IMR-90 (cell line): Measurements from ENCODE around the gene SLC39A11. TPM values are rescaled to one million over a fixed set of nuclear protein-coding genes. Genes with fewer than 3 reads are reported as not detected.
A peak's percentile ranks its signal among the peaks of the same experiment; 100 is the strongest.

Experiments
- ATAC-seq: fragments of 200-7000 bp; cut with Tn5 transposase; 2 replicates; pipeline ENCODE4 v1.9.1; 2020; ENCODE audit warnings: low read depth, mild to moderate bottlenecking, moderate library complexity
- BruUV-seq: library from RNA; stranded (reverse); fragments of 400-500 nt; replicated peaks from 2 replicates; lab custom pipeline; 2021; lab: Mats Ljungman, UMichigan
- CTCF ChIA-PET: fragments of 300-600 bp; formaldehyde crosslinking; extraction: SDS; loops from one replicate; lab custom pipeline; 2021; ENCODE audit warnings: antibody characterized with exemption; lab: Yijun Ruan, JAX
- POLR2A ChIA-PET: fragments of 300-600 bp; sonication (Branson Sonifier 250); formaldehyde crosslinking; loops from one replicate; lab custom pipeline; 2022; ENCODE audit warnings: antibody characterized with exemption; ENCODE audit not compliant: unreplicated experiment; lab: Charles Lee
- DNase-seq: peaks from one replicate; pipeline ENCODE4 v3.0.0; 2013
- H2AFZ ChIP-seq: replicated peaks from 2 replicates; pipeline ENCODE3; 2013; ENCODE audit warnings: low read length, mild to moderate bottlenecking; ENCODE audit not compliant: poor library complexity
- H2AK5ac ChIP-seq: 2 replicates; pipeline ENCODE4 v1.6.1; 2013; ENCODE audit warnings: low read depth, low read length, inconsistent platforms
- H2AK9ac ChIP-seq: replicated peaks from 2 replicates; pipeline ENCODE3; 2013; ENCODE audit warnings: mild to moderate bottlenecking, low read depth, low read length, moderate library complexity; ENCODE audit not compliant: poor library complexity
- H2BK120ac ChIP-seq: 2 replicates; pipeline ENCODE4 v1.6.1; 2013; ENCODE audit warnings: low read depth, low read length, inconsistent platforms
- H2BK15ac ChIP-seq: 3 replicates; pipeline ENCODE4 v1.6.1; 2013; ENCODE audit warnings: low read depth, low read length, inconsistent platforms
- H2BK20ac ChIP-seq: 2 replicates; pipeline ENCODE4 v1.6.1; 2013; ENCODE audit warnings: low read depth, mild to moderate bottlenecking, inconsistent platforms, low read length, moderate library complexity
- H2BK5ac ChIP-seq: 2 replicates; pipeline ENCODE4 v1.6.1; 2013; ENCODE audit warnings: mild to moderate bottlenecking, low read depth, low read length, inconsistent platforms; ENCODE audit not compliant: poor library complexity, severe bottlenecking
- H3K14ac ChIP-seq: replicated peaks from 2 replicates; pipeline ENCODE4 v1.6.1; 2013; ENCODE audit warnings: low read depth, low read length, inconsistent platforms
- H3K18ac ChIP-seq: 2 replicates; pipeline ENCODE4 v1.6.1; 2013; ENCODE audit warnings: low read depth, low read length, control low read depth
- H3K23ac ChIP-seq: 2 replicates; pipeline ENCODE4 v1.6.1; 2013; ENCODE audit warnings: low read depth, low read length, inconsistent platforms
- H3K27ac ChIP-seq: 2 replicates; pipeline ENCODE4 v1.5.1; 2013; ENCODE audit warnings: mild to moderate bottlenecking, control low read depth, low read length; ENCODE audit not compliant: insufficient read depth
- H3K27me3 ChIP-seq: 2 replicates; pipeline ENCODE4 v1.6.1; 2013; ENCODE audit warnings: low read length; ENCODE audit not compliant: control insufficient read depth, insufficient read depth
- H3K36me3 ChIP-seq: 2 replicates; pipeline ENCODE4 v1.6.1; 2013; ENCODE audit warnings: low read length, mixed read lengths; ENCODE audit not compliant: control insufficient read depth, insufficient read depth
- H3K4ac ChIP-seq: 2 replicates; pipeline ENCODE4 v1.6.1; 2013; ENCODE audit warnings: low read depth, low read length, inconsistent platforms
- H3K4me1 ChIP-seq: 2 replicates; pipeline ENCODE4 v1.6.1; 2013; ENCODE audit warnings: low read length, mixed read lengths; ENCODE audit not compliant: control insufficient read depth, insufficient read depth
- H3K4me2 ChIP-seq: 2 replicates; pipeline ENCODE4 v1.6.1; 2013; ENCODE audit warnings: low read depth, mild to moderate bottlenecking, control low read depth, low read length, moderate library complexity
- H3K4me3 ChIP-seq: 2 replicates; pipeline ENCODE4 v1.5.1; 2013; ENCODE audit warnings: low read depth, mild to moderate bottlenecking, control low read depth, low read length, moderate library complexity; ENCODE audit not compliant: insufficient read depth
- H3K56ac ChIP-seq: 2 replicates; pipeline ENCODE4 v1.6.1; 2013; ENCODE audit warnings: low read length, inconsistent platforms; ENCODE audit not compliant: insufficient read depth; ENCODE audit errors: extremely low read depth
- H3K79me1 ChIP-seq, 2 experiments: 2 replicates each; pipeline ENCODE4 v1.6.1; 2013; ENCODE audit warnings: low read length in 2 of 2, inconsistent platforms in 1 of 2, low read depth in 1 of 2
- H3K9ac ChIP-seq: 2 replicates; pipeline ENCODE4 v1.6.1; 2013; ENCODE audit warnings: low read depth, low read length, control low read depth
- H3K9me1 ChIP-seq: 2 replicates; pipeline ENCODE4 v1.6.1; 2013; ENCODE audit warnings: low read length, inconsistent platforms; ENCODE audit not compliant: insufficient read depth
- H3K9me3 ChIP-seq: 2 replicates; pipeline ENCODE4 v1.6.1; 2013; ENCODE audit warnings: low read length; ENCODE audit not compliant: control insufficient read depth, insufficient read depth
- H4K20me1 ChIP-seq: 2 replicates; pipeline ENCODE4 v1.6.1; 2013; ENCODE audit warnings: low read length, inconsistent platforms; ENCODE audit not compliant: insufficient read depth
- H4K5ac ChIP-seq: 2 replicates; pipeline ENCODE4 v1.6.1; 2013; ENCODE audit warnings: mild to moderate bottlenecking, low read depth, low read length, control low read depth
- H4K8ac ChIP-seq, 2 experiments: 2 replicates each; pipeline ENCODE4 v1.6.1; 2013; ENCODE audit warnings: low read depth in 2 of 2, low read length in 2 of 2, control low read depth in 1 of 2, inconsistent platforms in 1 of 2
- H4K91ac ChIP-seq: 2 replicates; pipeline ENCODE4 v1.6.1; 2013; ENCODE audit warnings: low read depth, low read length, inconsistent platforms; ENCODE audit not compliant: insufficient read depth
- BHLHE40 ChIP-seq: fragments of 150-350 bp; IDR thresholded peaks from 2 replicates; pipeline ENCODE4 v1.6.1; 2016; ENCODE audit warnings: mild to moderate bottlenecking, low read depth, low read length
- CEBPB ChIP-seq: IDR thresholded peaks from 2 replicates; pipeline ENCODE4 v1.6.1; 2012; ENCODE audit warnings: low read depth, low read length, improper control_type of control experiment
- CHD1 ChIP-seq: IDR thresholded peaks from 2 replicates; pipeline ENCODE4 v1.6.1; 2012; ENCODE audit warnings: low read depth, low read length, improper control_type of control experiment
- FOS ChIP-seq: fragments of 150-350 bp; IDR thresholded peaks from 2 replicates; pipeline ENCODE4 v1.6.1; 2016; ENCODE audit warnings: low read depth, low read length
- MAFK ChIP-seq: IDR thresholded peaks from 2 replicates; pipeline ENCODE4 v1.6.1; 2012; ENCODE audit warnings: low read depth, low read length, improper control_type of control experiment
- MAZ ChIP-seq: IDR thresholded peaks from 2 replicates; pipeline ENCODE4 v1.6.1; 2012; ENCODE audit warnings: low read depth, mild to moderate bottlenecking, low read length, improper control_type of control experiment, moderate library complexity, borderline replicate concordance
- MXI1 ChIP-seq: IDR thresholded peaks from 2 replicates; pipeline ENCODE4 v1.6.1; 2012; ENCODE audit warnings: low read depth, mild to moderate bottlenecking, low read length, moderate library complexity, borderline replicate concordance
- NFE2L2 ChIP-seq: fragments of 150-350 bp; IDR thresholded peaks from 2 replicates; pipeline ENCODE4 v1.6.1; 2016; ENCODE audit warnings: low read depth, mild to moderate bottlenecking, low read length
- POLR2A ChIP-seq: IDR thresholded peaks from 2 replicates; pipeline ENCODE4 v1.6.1; 2012; ENCODE audit warnings: mild to moderate bottlenecking, low read depth, low read length
- RAD21 ChIP-seq: IDR thresholded peaks from 2 replicates; pipeline ENCODE4 v1.6.1; 2012; ENCODE audit warnings: low read length, improper control_type of control experiment
- RCOR1 ChIP-seq: IDR thresholded peaks from 2 replicates; pipeline ENCODE4 v1.6.1; 2012; ENCODE audit warnings: mild to moderate bottlenecking, low read length, improper control_type of control experiment; ENCODE audit not compliant: insufficient replicate concordance
- RFX5 ChIP-seq: IDR thresholded peaks from 2 replicates; pipeline ENCODE4 v1.8.0; 2012; ENCODE audit warnings: low read depth, mild to moderate bottlenecking, low read length, moderate library complexity
- SMC3 ChIP-seq: fragments of 150-350 bp; IDR thresholded peaks from 2 replicates; pipeline ENCODE4 v1.6.1; 2016; ENCODE audit warnings: low read depth, mild to moderate bottlenecking, antibody characterized with exemption, low read length, moderate library complexity
- WGBS, 2 experiments: methylation state at CpG; one replicate each; pipeline versions ENCODE4 v1.1.5 to v1.1.7; 2013; ENCODE audit warnings: missing lambda C conversion rate in 2 of 2; ENCODE audit not compliant: insufficient read length in 1 of 2; ENCODE audit errors: extremely low coverage in 2 of 2; 5-methylcytosine and 5-hydroxymethylcytosine counted together
- dilution Hi-C: fragments of 300-500 bp; cut with HindIII; formaldehyde crosslinking; loops from one replicate; pipeline ENCODE4 v1.14.3; 2018; ENCODE audit warnings: low sequenced_read_pairs; ENCODE audit not compliant: unreplicated experiment
- in situ Hi-C: fragments of 300-500 bp; cut with MboI; formaldehyde crosslinking; loops from 3 replicates; pipeline ENCODE4 v1.14.3; 2019; ENCODE audit warnings: low sequenced_read_pairs, inconsistent platforms, mixed read lengths
- intact Hi-C: fragments of 100-400 bp; cut with micrococcal nuclease; formaldehyde crosslinking; loops from 2 replicates; pipeline ENCODE4 v1.10.0; 2022
- polyA plus RNA-seq, 3 experiments: library from polyadenylated mRNA; depleted of rRNA; stranded (reverse); fragments of >200 nt; gene quantifications; 2 replicates each; pipeline ENCODE4 v1.2.3, GENCODE V29; 2012; ENCODE audit warnings: low replicate concordance in 1 of 3
- total RNA-seq: library from RNA; depleted of rRNA; stranded (reverse); fragments of >200 nt; gene quantifications from 2 replicates; pipeline ENCODE4 v1.2.3, GENCODE V29; 2012
- TF ChIP-seq, protein P1 (sequence below): fragments of 150-350 bp; IDR thresholded peaks from 2 replicates; pipeline ENCODE4 v1.6.1; 2016; ENCODE audit warnings: low read depth, mild to moderate bottlenecking, low read length, moderate library complexity, borderline replicate concordance
- TF ChIP-seq, protein P2 (sequence below): conservative IDR thresholded peaks from 2 replicates; pipeline ENCODE4 v1.5.1; 2012; ENCODE audit warnings: mild to moderate bottlenecking, low read depth, low read length, improper control_type of control experiment
- TF ChIP-seq, protein P3 (sequence below): fragments of 150-350 bp; IDR thresholded peaks from 2 replicates; pipeline ENCODE4 v1.6.1; 2017; ENCODE audit warnings: mild to moderate bottlenecking, antibody characterized with exemption, low read length, low read depth

Gene SLC39A11
- total and polyA plus RNA-seq, 2 of the 4 experiments (the other 2 are of a cell fraction) = 8.8 to 14.3 TPM

GRCh38 chr17:72987166-72987565, 105.3 kb downstream of the SLC39A11 start:
- ChIA-PET POLR2A (no interaction called here), CTCF (interaction anchor here (0.7 to 1.8 kb wide), 2 partner anchors 169 to 202 kb away, joined by 3 to 12 read pairs; no protein-coding TSS in a partner anchor)
- Histone ChIP-seq H3K18ac (no peak overlapping the region), H3K4ac (no peak overlapping the region), H3K9ac (no peak overlapping the region), H2BK5ac (no peak overlapping the region), H3K4me1 (peaks cover 15% of the 10 kb centered on the region), H2BK20ac (0 out of 2 replicates have a peak overlapping the region, but pooled peaks have one; percentile 3), H4K5ac (no peak overlapping the region), H3K56ac (no peak overlapping the region), H2AFZ (no peak overlapping the region), H2BK15ac (no peak overlapping the region), H3K36me3 (no peaks in the 10 kb centered on the region), H2AK5ac (0 out of 2 replicates have a peak overlapping the region, but pooled peaks have one; percentile 42), H2AK9ac (no peak overlapping the region), H3K27ac (no peak overlapping the region), H3K79me1 (peaks cover 0 to 9% of the 10 kb centered on the region in 2 experiments; a peak in 2 of 4 replicates), H2BK120ac (no peak overlapping the region), H4K20me1 (no peaks in the 10 kb centered on the region), H3K23ac (no peak overlapping the region), H3K4me2 (no peak overlapping the region), H3K4me3 (no peak overlapping the region), H4K91ac (no peak overlapping the region), H3K9me3 (no peaks in the 10 kb centered on the region), H3K14ac (no peak overlapping the region), H3K27me3 (no peaks in the 10 kb centered on the region), H4K8ac (no peak overlapping the region), H3K9me1 (peaks cover 4% of the 10 kb centered on the region)
- TF ChIP-seq, protein P1, sequence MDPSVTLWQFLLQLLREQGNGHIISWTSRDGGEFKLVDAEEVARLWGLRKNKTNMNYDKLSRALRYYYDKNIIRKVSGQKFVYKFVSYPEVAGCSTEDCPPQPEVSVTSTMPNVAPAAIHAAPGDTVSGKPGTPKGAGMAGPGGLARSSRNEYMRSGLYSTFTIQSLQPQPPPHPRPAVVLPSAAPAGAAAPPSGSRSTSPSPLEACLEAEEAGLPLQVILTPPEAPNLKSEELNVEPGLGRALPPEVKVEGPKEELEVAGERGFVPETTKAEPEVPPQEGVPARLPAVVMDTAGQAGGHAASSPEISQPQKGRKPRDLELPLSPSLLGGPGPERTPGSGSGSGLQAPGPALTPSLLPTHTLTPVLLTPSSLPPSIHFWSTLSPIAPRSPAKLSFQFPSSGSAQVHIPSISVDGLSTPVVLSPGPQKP = no peak
- no peak for TF ChIP-seq SMC3
- TF ChIP-seq, protein P2, sequence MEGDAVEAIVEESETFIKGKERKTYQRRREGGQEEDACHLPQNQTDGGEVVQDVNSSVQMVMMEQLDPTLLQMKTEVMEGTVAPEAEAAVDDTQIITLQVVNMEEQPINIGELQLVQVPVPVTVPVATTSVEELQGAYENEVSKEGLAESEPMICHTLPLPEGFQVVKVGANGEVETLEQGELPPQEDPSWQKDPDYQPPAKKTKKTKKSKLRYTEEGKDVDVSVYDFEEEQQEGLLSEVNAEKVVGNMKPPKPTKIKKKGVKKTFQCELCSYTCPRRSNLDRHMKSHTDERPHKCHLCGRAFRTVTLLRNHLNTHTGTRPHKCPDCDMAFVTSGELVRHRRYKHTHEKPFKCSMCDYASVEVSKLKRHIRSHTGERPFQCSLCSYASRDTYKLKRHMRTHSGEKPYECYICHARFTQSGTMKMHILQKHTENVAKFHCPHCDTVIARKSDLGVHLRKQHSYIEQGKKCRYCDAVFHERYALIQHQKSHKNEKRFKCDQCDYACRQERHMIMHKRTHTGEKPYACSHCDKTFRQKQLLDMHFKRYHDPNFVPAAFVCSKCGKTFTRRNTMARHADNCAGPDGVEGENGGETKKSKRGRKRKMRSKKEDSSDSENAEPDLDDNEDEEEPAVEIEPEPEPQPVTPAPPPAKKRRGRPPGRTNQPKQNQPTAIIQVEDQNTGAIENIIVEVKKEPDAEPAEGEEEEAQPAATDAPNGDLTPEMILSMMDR = no peak
- TF ChIP-seq NFE2L2 = no peak
- TF ChIP-seq MAFK = no peak
- TF ChIP-seq RAD21 = no peak
- TF ChIP-seq FOS = no peak
- TF ChIP-seq CEBPB = no peak
- TF ChIP-seq MXI1 = no peak
- no peak for TF ChIP-seq MAZ
- TF ChIP-seq POLR2A = no peak
- no peak for TF ChIP-seq RCOR1
- TF ChIP-seq CHD1 = no peak
- TF ChIP-seq BHLHE40 = no peak
- TF ChIP-seq RFX5 = no peak
- TF ChIP-seq, protein P3, sequence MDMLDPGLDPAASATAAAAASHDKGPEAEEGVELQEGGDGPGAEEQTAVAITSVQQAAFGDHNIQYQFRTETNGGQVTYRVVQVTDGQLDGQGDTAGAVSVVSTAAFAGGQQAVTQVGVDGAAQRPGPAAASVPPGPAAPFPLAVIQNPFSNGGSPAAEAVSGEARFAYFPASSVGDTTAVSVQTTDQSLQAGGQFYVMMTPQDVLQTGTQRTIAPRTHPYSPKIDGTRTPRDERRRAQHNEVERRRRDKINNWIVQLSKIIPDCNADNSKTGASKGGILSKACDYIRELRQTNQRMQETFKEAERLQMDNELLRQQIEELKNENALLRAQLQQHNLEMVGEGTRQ = no peak
- in situ Hi-C loops (loop anchor here (5.0 to 25.0 kb wide), 3 partner anchors 170 to 425 kb away; no protein-coding TSS in a partner anchor), intact Hi-C loops (loop anchor here (2.0 to 5.0 kb wide), 4 partner anchors 80 to 425 kb away; no protein-coding TSS in a partner anchor), dilution Hi-C loops (no loop called here)
- WGBS, 2 experiments = no CpG with 5 or more reads among the region's 1 CpG
- DNase-seq (no peak), ATAC-seq (no peak)
- BruUV-seq = no TSS peak
